Measurements from ENCODE around the gene RNF123. TPM values are rescaled to one million over a fixed set of nuclear protein-coding genes. Genes with fewer than 3 reads are reported as not detected.

Gene RNF123
- polyA plus RNA-seq, 1 of the 3 experiments (the other 2 are of a cell fraction): 48.1 TPM

GRCh38 chr3:49649576-49649975 is 39.8 kb upstream of the RNF123 start:
- Histone ChIP-seq H3K9ac (no peak overlapping the region), H3K9me3 (no peaks in the 10 kb centered on the region), H3K27ac (ENCODE audit: low read depth in 2 of 2, low read length in 1 of 2) (no peak overlapping the region), H3F3A (replicated peaks; ENCODE audit: insufficient read depth) (no peaks in the 10 kb centered on the region), H3K4me3 (ENCODE audit: low read depth in 2 of 2, low read length in 1 of 2) (no peak overlapping the region), H2AFZ (ENCODE audit: low read depth) (no peak overlapping the region), H3K4me1 (ENCODE audit: control insufficient read depth in 1 of 2, insufficient read depth in 2 of 2, low read depth in 1 of 2, low read length in 1 of 2) (peaks cover 0 to 9% of the 10 kb centered on the region in 2 experiments; a peak in 1 of 4 replicates), H4K20me1 (ENCODE audit: insufficient read depth) (no peaks in the 10 kb centered on the region), H3K36me3 (replicated peaks in 1 of 2; ENCODE audit: control insufficient read depth in 1 of 2, insufficient read depth in 2 of 2, low read length in 1 of 2) (no peaks in the 10 kb centered on the region), H3K9me2 (no peaks in the 10 kb centered on the region), H3K4me2 (no peak overlapping the region), H3K27me3 (ENCODE audit: insufficient read depth) (no peaks in the 10 kb centered on the region), H3K79me2 (ENCODE audit: insufficient read depth) (no peaks in the 10 kb centered on the region)
- WGBS (ENCODE audit: low lambda C conversion rate): 100% methylated on average over 1 of the region's 1 CpG
- POLR2A ChIA-PET: no interaction called here
- CTCF ChIA-PET: no interaction called here
- DNase-seq: no peak
- TF ChIP-seq EP300 (IDR thresholded peaks at IDR 0.05; ENCODE audit: borderline replicate concordance in 1 of 2, low read depth in 1 of 2, low read length in 1 of 2) (no peak), USF2 (IDR thresholded peaks at IDR 0.05; ENCODE audit: borderline replicate concordance, low read depth, low read length) (no peak)

- 83% methylated on average over 1 of the region's 1 CpG for WGBS (ENCODE audit: low lambda C conversion rate)
- H3K36me3 ChIP-seq (replicated peaks in 1 of 2; ENCODE audit: control insufficient read depth in 1 of 2, insufficient read depth in 2 of 2, low read length in 1 of 2): no peaks in the 10 kb centered on the region
- H3K27me3 ChIP-seq (ENCODE audit: insufficient read depth): no peaks in the 10 kb centered on the region
- H4K20me1 ChIP-seq (ENCODE audit: insufficient read depth): no peaks in the 10 kb centered on the region
- H3K4me2 ChIP-seq: no peak overlapping the region
- TF ChIP-seq RFX5 (IDR thresholded peaks at IDR 0.05; ENCODE audit: low read length): no peak
- no peak for TF ChIP-seq FOXJ3 (CRISPR knock-in tag; IDR thresholded peaks at IDR 0.05)
- no peak for TF ChIP-seq MEF2A (IDR thresholded peaks at IDR 0.05; ENCODE audit: borderline replicate concordance, low read depth)
- no peak for TF ChIP-seq IRF3 (IDR thresholded peaks at IDR 0.05; ENCODE audit: low read depth, low read length)
- no peak for TF ChIP-seq MXI1 (IDR thresholded peaks at IDR 0.05; ENCODE audit: low read depth, low read length)
- TF ChIP-seq POLR2AphosphoS5 (IDR thresholded peaks at IDR 0.05; ENCODE audit: low read depth, low read length): no peak
- no peak for TF ChIP-seq RXRA (IDR thresholded peaks at IDR 0.05; ENCODE audit: borderline replicate concordance, low read depth)
- TF ChIP-seq RAD21 (IDR thresholded peaks at IDR 0.05; ENCODE audit: low read length): no peak
- no peak for TF ChIP-seq SMC3 (IDR thresholded peaks at IDR 0.05; ENCODE audit: low read depth, low read length)
- TF ChIP-seq ZBTB33 (IDR thresholded peaks at IDR 0.05; ENCODE audit: borderline replicate concordance, low read depth): no peak
- no peak for TF ChIP-seq NFIC (IDR thresholded peaks at IDR 0.05; ENCODE audit: borderline replicate concordance)
- no peak for TF ChIP-seq TEAD4 (IDR thresholded peaks at IDR 0.05; ENCODE audit: borderline replicate concordance, insufficient read depth)
- no peak for TF ChIP-seq FOXM1 (IDR thresholded peaks at IDR 0.05; ENCODE audit: low read depth)
- H3F3A ChIP-seq (replicated peaks; ENCODE audit: insufficient read depth): no peaks in the 10 kb centered on the region
- ChIA-PET POLR2A (no interaction called here), CTCF (no interaction called here)
- peaks cover 0 to 9% of the 10 kb centered on the region in 2 experiments; a peak in 1 of 4 replicates for H3K4me1 ChIP-seq (ENCODE audit: control insufficient read depth in 1 of 2, insufficient read depth in 2 of 2, low read depth in 1 of 2, low read length in 1 of 2)
- H3K27ac ChIP-seq (ENCODE audit: low read depth in 2 of 2, low read length in 1 of 2): no peak overlapping the region
- H2AFZ ChIP-seq (ENCODE audit: low read depth): no peak overlapping the region
- no peak for DNase-seq
- no peaks in the 10 kb centered on the region for H3K79me2 ChIP-seq (ENCODE audit: insufficient read depth)
- H3K9me2 ChIP-seq: no peaks in the 10 kb centered on the region
- no peaks in the 10 kb centered on the region for H3K9me3 ChIP-seq
- H3K9ac ChIP-seq: no peak overlapping the region
- no peak overlapping the region for H3K4me3 ChIP-seq (ENCODE audit: low read depth in 2 of 2, low read length in 1 of 2)
These were observed 39.2 kb upstream of the RNF123 start for GRCh38 chr3:49650177-49650576.

Measured in SK-N-SH (cell line).